SK-N-MC (cell line): Measurements from ENCODE around the gene CCDC57.

ENCODE experiments used
- EZH2 ChIP-seq: fragments of 200-600 bp; sonication (generic); IDR thresholded peaks from one replicate; pipeline ENCODE4 v1.6.1; 2017; ENCODE audit warnings: antibody characterized with exemption
- FOXP2 ChIP-seq: optimal IDR thresholded peaks from 2 replicates; pipeline ENCODE3; 2011; ENCODE audit warnings: mild to moderate bottlenecking, moderate library complexity; ENCODE audit not compliant: insufficient read depth; ENCODE audit errors: extremely low read length, control extremely low read depth
- POLR2AphosphoS5 ChIP-seq: IDR thresholded peaks from 2 replicates; pipeline ENCODE4 v1.6.1; 2012; ENCODE audit warnings: mild to moderate bottlenecking, low read depth, low read length, borderline replicate concordance

GRCh38 chr17:82085931-82086764 lies 126.5 kb downstream of the CCDC57 start:
- no peak for TF ChIP-seq EZH2
- no peak for TF ChIP-seq POLR2AphosphoS5
- TF ChIP-seq FOXP2: no peak
